ENCODE results near the gene GGNBP2.
"Not testable (repeated sequence)": the region's sequence is repeated elsewhere in the genome, so short reads cannot be mapped to it uniquely, and the experiment has no call there.

The GGNBP2 gene

DNA sequence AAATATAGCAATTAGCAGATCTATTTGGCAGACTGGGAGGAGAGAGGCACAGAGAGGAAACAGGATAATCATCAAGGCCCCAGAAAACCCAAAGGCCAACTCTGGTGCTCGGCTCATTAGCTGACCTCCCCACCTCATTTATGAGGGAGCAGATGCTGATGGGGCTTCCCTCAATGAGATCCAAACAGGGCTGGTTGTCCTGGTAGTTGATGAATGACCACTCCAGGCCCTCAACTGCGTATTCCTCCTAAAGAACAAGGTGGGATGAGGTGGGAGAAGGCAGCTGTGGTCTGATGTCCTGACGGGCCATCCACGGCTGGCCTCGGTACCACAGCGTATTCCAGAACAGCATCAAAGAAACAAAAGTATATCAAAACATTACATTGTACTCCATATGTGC is 37.5 kb upstream of the GGNBP2 start:
- TF ChIP-seq, protein P1, sequence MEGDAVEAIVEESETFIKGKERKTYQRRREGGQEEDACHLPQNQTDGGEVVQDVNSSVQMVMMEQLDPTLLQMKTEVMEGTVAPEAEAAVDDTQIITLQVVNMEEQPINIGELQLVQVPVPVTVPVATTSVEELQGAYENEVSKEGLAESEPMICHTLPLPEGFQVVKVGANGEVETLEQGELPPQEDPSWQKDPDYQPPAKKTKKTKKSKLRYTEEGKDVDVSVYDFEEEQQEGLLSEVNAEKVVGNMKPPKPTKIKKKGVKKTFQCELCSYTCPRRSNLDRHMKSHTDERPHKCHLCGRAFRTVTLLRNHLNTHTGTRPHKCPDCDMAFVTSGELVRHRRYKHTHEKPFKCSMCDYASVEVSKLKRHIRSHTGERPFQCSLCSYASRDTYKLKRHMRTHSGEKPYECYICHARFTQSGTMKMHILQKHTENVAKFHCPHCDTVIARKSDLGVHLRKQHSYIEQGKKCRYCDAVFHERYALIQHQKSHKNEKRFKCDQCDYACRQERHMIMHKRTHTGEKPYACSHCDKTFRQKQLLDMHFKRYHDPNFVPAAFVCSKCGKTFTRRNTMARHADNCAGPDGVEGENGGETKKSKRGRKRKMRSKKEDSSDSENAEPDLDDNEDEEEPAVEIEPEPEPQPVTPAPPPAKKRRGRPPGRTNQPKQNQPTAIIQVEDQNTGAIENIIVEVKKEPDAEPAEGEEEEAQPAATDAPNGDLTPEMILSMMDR (conservative IDR thresholded peaks at IDR 0.05) = no peak
- no peak overlapping the region for H3K27ac ChIP-seq

DNA sequence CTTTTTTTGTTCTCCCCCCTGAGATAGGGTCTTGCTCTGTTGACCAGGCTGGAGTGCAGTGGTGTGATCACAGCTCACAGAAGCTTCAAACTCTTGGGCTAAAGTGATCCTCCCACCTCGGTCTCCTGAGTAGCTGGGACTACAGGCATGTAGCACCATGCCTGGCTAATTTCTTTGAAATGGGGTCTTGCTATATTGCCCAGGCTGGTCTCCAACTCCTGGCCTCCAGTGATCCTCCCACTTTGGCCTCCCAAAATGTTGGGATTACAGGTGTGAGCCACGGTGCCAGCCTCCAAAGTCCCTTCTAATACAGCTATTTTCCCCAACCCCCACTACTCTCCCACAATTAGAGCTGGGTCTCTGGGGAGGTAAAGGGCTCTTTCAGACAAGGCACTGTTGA is 36.3 kb upstream of the GGNBP2 start:
- H3K27ac ChIP-seq = not testable (repeated sequence)

DNA sequence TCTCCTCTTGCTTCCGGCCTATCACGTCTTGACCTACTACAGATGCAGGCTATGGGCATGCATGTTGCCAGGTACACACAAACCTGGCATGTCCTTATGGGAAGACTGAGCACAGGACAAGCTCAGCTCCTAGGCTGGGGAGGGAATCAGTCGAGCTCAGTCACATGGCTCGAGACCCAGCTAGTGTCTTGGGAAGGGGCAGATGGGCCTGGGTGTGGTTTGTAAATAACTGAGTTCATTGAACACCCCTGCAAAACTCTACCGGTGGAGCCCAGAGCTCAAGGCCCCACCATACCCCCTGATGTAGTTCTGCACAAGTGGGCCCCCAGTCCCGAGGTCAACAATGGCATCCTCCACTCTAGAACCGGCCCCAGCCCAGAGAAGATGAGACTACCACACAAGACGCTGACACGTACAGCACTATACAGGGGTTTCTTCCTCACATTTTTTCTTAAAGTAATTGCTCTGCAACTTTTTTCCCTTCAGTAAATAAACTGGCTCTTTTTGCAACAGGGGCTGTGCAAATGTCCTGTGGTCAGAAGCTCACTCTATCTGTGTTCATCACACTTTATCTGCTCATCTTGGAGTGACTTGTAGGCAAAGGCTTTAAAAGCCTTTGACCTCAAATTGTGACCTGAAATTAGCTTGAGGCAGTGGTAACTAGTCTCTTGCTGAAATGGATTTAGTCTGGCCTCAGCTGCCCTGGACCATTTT is 35.3 kb upstream of the GGNBP2 start:
- TF ChIP-seq, protein P1 (conservative IDR thresholded peaks at IDR 0.05) = no peak
- H3K27ac ChIP-seq = no peak overlapping the region

DNA sequence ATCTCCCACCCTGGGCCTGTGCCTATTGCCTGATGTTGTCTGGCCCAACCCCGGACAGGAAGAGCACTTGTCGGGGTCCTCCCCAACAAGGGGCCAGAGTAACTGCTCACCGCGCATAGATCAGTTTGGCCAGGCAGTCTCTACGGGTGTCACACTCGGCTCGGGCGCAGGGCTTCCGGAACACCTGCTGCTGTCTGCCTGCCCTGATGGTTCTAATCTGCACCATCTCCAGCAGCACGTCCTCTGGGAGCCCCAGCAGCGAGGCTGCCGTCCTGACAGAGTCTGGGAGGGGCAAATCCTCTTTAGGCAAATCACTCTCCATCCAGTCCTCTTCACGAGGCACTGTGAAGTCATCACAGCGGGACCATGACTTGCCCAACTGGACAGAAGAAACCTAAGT is 34.1 kb upstream of the GGNBP2 start:
- TF ChIP-seq, protein P1 (conservative IDR thresholded peaks at IDR 0.05) = no peak
- H3K27ac ChIP-seq = no peak overlapping the region

DNA sequence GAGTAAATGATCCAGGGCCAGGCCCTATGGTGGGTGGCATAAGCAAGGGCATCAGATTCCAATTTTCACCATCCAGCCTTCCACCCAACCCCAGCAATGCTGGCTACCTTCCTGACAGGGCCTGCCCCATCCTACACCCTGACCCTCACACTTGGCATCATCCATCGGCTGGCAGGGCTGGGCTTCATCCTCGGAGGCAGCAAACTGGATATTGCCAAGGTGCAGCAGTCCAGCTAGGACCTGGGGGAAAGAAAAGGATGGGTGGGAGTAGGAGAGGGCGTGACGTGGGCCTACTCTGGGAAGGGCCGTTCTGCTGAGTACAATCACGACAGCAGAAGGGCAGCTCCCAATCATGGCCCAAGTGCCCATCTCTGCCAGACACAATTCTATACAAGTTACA is 33.5 kb upstream of the GGNBP2 start:
- H3K27ac ChIP-seq = no peak overlapping the region
- TF ChIP-seq, protein P1 (conservative IDR thresholded peaks at IDR 0.05) = no peak

DNA sequence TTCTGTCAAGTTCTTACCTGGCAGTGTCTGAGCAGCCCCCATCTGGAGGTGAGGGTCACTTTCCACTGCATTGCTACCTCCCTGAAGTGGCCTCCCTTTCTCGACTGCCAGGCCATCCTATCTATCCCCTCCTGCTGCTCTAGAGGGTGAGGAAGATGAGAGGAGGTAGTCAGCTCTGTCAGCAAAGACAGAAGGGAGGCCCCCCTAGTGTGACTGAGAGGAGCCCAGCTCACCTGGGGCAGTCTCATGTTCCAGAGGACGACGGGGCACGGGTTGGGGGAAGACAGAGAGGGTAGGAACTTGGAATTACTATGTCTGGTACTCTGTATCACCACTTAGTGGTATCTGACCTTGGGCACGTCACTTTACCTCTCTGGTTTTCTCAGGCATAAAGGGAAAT is 32.1 kb upstream of the GGNBP2 start:
- TF ChIP-seq, protein P1 (conservative IDR thresholded peaks at IDR 0.05) = no peak
- no peak overlapping the region for H3K27ac ChIP-seq

DNA sequence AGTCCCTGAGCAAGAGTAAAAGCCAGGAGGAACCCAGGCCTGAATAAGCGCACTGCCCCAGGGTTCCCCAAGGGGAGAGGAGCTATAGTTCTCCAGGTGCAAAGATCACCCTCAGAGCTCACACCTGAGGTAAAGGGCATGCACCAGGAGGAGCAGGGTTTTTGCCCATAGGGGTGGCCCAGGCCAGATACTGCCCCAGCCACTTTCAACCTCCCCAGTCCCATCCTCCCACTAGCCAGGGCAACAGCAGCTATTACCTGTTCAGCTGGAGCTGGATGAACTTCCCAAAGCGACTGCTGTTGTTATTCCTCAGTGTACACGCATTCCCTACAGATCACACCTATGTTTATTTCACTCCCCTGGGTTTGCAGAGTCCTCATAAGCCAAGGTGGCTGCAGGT is 29.9 kb upstream of the GGNBP2 start:
- TF ChIP-seq, protein P1 (conservative IDR thresholded peaks at IDR 0.05) = no peak

DNA sequence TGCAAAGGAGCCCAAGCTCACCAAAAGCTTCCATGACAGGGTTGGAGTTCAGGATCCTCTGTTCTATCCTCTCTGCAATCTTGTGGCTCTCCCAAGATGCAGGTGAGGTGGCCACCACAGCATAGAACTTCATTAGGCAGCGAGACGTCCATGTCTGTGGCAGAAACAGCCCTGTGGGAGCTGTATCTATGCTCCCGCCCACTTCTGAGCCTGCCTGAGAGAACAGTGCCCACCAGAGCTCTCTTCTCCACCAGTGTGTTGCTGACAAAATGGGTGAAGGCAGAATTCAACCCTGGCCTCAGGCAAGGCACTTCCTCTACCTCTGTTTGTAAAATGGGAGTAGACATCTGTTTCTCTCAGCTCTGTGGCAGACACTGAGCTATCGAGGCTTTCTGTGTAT is 28.9 kb upstream of the GGNBP2 start:
- TF ChIP-seq, protein P1 (conservative IDR thresholded peaks at IDR 0.05) = no peak
- no peak overlapping the region for H3K27ac ChIP-seq

More for the DNA sequence above, 29.9 kb upstream of the GGNBP2 start:
- no peak overlapping the region for H3K27ac ChIP-seq
